Hepatocyte (in vitro differentiated cells): ENCODE measurements around the gene STYX. TPM values are rescaled to one million over a fixed set of nuclear protein-coding genes. Genes with fewer than 3 reads are reported as not detected.

Experiments used
- DNase-seq: peaks from one replicate; pipeline ENCODE4 v3.0.0-alpha.2; 2016; ENCODE audit warnings: low spot score
- H2AFZ ChIP-seq: fragments of 200-600 bp; sonication (generic); 2 replicates; pipeline ENCODE4 v1.6.0; 2016; ENCODE audit warnings: antibody characterized with exemption, mild to moderate bottlenecking
- H3K27ac ChIP-seq: fragments of 200-600 bp; sonication (generic); 2 replicates; pipeline ENCODE4 v1.5.1; 2016; ENCODE audit warnings: mild to moderate bottlenecking
- H3K27me3 ChIP-seq: fragments of 200-600 bp; sonication (generic); 2 replicates; pipeline ENCODE4 v1.6.1; 2016
- H3K36me3 ChIP-seq: fragments of 200-600 bp; sonication (generic); replicated peaks from 2 replicates; pipeline ENCODE4 v1.5.1; 2016; ENCODE audit warnings: low read depth; ENCODE audit not compliant: insufficient read depth
- H3K4me1 ChIP-seq: fragments of 200-600 bp; sonication (generic); 2 replicates; pipeline ENCODE4 v1.5.1; 2016; ENCODE audit warnings: mild to moderate bottlenecking, moderate library complexity; ENCODE audit not compliant: insufficient read depth
- H3K4me2 ChIP-seq: fragments of 200-600 bp; sonication (generic); 2 replicates; pipeline ENCODE4 v1.6.0; 2016
- H3K4me3 ChIP-seq: fragments of 200-600 bp; sonication (generic); 2 replicates; pipeline ENCODE4 v1.5.1; 2016; ENCODE audit warnings: mild to moderate bottlenecking
- H3K79me2 ChIP-seq: fragments of 200-600 bp; sonication (generic); 2 replicates; pipeline ENCODE4 v1.6.0; 2017; ENCODE audit warnings: mild to moderate bottlenecking
- H3K9me2 ChIP-seq: fragments of 200-600 bp; sonication (generic); replicated peaks from 2 replicates; pipeline ENCODE4 v1.6.0; 2017; ENCODE audit warnings: mild to moderate bottlenecking; ENCODE audit not compliant: insufficient read depth
- H3K9me3 ChIP-seq: fragments of 200-600 bp; sonication (generic); 2 replicates; pipeline ENCODE4 v1.5.1; 2016; ENCODE audit warnings: low read depth, mild to moderate bottlenecking
- H4K20me1 ChIP-seq: fragments of 200-600 bp; sonication (generic); 2 replicates; pipeline ENCODE4 v1.6.0; 2016; ENCODE audit warnings: mild to moderate bottlenecking; ENCODE audit not compliant: insufficient read depth, poor library complexity, severe bottlenecking
- EZH2 ChIP-seq: fragments of 200-600 bp; sonication (generic); IDR thresholded peaks from 2 replicates; pipeline ENCODE4 v1.6.1; 2016; ENCODE audit warnings: antibody characterized with exemption, mild to moderate bottlenecking, borderline replicate concordance
- EZH2phosphoT487 ChIP-seq: fragments of 200-600 bp; sonication (generic); IDR thresholded peaks from one replicate; pipeline ENCODE4 v1.6.1; 2018; ENCODE audit warnings: antibody characterized with exemption, mild to moderate bottlenecking, low read depth, moderate library complexity; ENCODE audit not compliant: unreplicated experiment, severe bottlenecking
- WGBS: methylation state at CpG from one replicate; pipeline ENCODE4 v1.1.6; 2016; ENCODE audit warnings: low lambda C conversion rate; ENCODE audit errors: missing lambda C conversion rate; 5-methylcytosine and 5-hydroxymethylcytosine counted together
- polyA plus RNA-seq: library from polyadenylated mRNA; unstranded; fragments of >200 nt; fragmentation: Nextera tagmentation; extraction: Ambion mirVana; gene quantifications from 2 replicates; pipeline ENCODE4 v1.2.1, GENCODE V29; 2016
- total RNA-seq: library from RNA; depleted of rRNA; stranded (reverse); fragments of >200 nt; gene quantifications from 2 replicates; pipeline ENCODE4 v1.2.3, GENCODE V29; 2014
- TF ChIP-seq, protein P1 (sequence below): fragments of 200-600 bp; sonication (generic); IDR thresholded peaks from 2 replicates; pipeline ENCODE4 v1.5.1; 2016; ENCODE audit warnings: antibody characterized with exemption, mild to moderate bottlenecking; ENCODE audit not compliant: poor library complexity

Gene STYX, protein sequence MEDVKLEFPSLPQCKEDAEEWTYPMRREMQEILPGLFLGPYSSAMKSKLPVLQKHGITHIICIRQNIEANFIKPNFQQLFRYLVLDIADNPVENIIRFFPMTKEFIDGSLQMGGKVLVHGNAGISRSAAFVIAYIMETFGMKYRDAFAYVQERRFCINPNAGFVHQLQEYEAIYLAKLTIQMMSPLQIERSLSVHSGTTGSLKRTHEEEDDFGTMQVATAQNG
- 19.9 and 21.5 TPM in 2 replicates for total RNA-seq
- 7.1 and 8.1 TPM in 2 replicates for polyA plus RNA-seq

DNA sequence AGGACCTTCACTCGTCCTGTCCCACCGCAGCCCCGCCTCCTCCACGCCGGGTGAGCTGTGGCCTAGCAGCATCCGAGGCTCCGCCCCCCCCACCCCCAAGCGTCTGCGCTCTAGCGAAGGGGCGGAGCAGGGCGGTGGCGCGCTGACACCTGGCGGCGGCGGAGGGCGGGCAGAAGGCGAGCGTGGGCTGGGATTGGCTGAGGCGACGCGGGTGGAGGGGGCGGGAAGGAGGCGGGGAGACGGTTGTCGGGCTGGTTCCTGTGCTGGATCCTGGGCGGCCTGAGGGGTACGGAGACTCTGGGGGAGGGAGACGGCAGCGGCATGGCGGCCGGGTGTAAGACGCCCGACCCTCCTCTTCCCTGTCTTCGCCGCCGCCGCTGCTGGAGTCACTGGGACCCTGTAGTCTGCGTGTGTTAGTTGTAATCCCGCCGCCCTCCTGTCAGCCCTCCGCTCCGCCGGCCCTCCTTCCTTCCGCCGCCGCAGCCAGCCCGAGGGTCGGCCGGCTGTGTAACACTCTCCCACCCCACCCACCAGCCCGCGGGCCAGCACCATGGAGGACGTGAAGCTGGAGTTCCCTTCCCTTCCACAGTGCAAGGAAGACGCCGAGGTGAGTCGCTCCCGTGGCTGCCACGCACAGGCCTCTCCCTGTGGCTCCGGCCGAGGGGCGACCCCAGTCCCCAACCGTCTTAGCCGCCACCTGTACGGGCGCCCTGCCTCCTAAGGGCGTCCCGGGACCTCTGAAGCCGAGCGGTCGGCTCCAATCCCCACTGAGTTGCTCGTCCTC lies at the start of gene STYX:
TSS of gene STYX (plus strand) at position 242 of the 784 bp plus-strand sequence. CDS start at position 551, 309 bp downstream.
- 0% methylated on average over 22 of the region's 72 CpGs for WGBS
- Histone ChIP-seq H3K9me2 (no peaks in the 10 kb centered on the region), H3K4me1 (no peaks in the 10 kb centered on the region), H3K4me3 (peak within 1 kb of the TSS; percentile 78), H3K27ac (peak within 1 kb of the TSS; percentile 81), H3K27me3 (no peaks in the 10 kb centered on the region), H3K4me2 (peak within 1 kb of the TSS; percentile 80), H3K9me3 (no peaks in the 10 kb centered on the region), H3K36me3 (no peaks in the 10 kb centered on the region), H4K20me1 (no peaks in the 10 kb centered on the region), H3K79me2 (peaks cover 47% of the 10 kb centered on the region), H2AFZ (peak within 1 kb of the TSS; percentile 91)
- peak; percentile 100 for DNase-seq
- TF ChIP-seq EZH2phosphoT487 = no peak
- no peak for TF ChIP-seq EZH2
- TF ChIP-seq, protein P1, sequence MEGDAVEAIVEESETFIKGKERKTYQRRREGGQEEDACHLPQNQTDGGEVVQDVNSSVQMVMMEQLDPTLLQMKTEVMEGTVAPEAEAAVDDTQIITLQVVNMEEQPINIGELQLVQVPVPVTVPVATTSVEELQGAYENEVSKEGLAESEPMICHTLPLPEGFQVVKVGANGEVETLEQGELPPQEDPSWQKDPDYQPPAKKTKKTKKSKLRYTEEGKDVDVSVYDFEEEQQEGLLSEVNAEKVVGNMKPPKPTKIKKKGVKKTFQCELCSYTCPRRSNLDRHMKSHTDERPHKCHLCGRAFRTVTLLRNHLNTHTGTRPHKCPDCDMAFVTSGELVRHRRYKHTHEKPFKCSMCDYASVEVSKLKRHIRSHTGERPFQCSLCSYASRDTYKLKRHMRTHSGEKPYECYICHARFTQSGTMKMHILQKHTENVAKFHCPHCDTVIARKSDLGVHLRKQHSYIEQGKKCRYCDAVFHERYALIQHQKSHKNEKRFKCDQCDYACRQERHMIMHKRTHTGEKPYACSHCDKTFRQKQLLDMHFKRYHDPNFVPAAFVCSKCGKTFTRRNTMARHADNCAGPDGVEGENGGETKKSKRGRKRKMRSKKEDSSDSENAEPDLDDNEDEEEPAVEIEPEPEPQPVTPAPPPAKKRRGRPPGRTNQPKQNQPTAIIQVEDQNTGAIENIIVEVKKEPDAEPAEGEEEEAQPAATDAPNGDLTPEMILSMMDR = no peak

DNA sequence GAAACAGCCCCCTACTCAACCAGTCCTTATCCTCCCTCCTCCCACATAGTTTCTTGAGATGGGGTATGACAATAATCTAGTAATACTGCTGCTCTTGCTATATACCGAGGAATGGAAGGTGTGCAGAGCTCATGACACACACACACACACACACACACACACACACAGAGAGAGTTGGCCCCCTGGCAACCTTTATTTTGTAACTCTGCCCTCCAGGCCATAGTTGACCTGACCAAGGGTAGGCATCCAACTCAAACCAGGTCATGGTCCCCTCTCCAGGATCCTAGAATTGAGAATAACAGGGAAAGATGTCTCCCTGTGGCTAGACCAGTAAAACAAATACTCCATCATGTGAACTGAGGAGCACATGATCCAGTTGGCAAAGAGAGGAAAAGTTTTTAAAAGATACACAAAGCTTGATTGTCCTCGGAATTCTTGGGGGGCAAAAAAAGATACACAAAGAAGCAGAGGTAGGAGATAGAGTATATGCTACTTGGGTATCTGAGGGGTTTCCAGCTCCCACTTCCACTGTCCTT lies 45.9 kb upstream of the STYX start:
- H3K27ac ChIP-seq = no peak overlapping the region
- no peaks in the 10 kb centered on the region for H3K4me1 ChIP-seq
- no peaks in the 10 kb centered on the region for H3K27me3 ChIP-seq
- no peaks in the 10 kb centered on the region for H3K9me2 ChIP-seq
- no peak overlapping the region for H2AFZ ChIP-seq
- H3K36me3 ChIP-seq = no peaks in the 10 kb centered on the region
- no peak for TF ChIP-seq EZH2phosphoT487
- TF ChIP-seq, protein P1 = no peak
- TF ChIP-seq EZH2 = no peak
- no peak for DNase-seq
- peaks cover 16% of the 10 kb centered on the region for H4K20me1 ChIP-seq
- no peak overlapping the region for H3K4me3 ChIP-seq
- peaks cover 74% of the 10 kb centered on the region for H3K79me2 ChIP-seq
- no peaks in the 10 kb centered on the region for H3K9me3 ChIP-seq
- no peak overlapping the region for H3K4me2 ChIP-seq
- 90% methylated on average over 2 of the region's 2 CpGs for WGBS

DNA sequence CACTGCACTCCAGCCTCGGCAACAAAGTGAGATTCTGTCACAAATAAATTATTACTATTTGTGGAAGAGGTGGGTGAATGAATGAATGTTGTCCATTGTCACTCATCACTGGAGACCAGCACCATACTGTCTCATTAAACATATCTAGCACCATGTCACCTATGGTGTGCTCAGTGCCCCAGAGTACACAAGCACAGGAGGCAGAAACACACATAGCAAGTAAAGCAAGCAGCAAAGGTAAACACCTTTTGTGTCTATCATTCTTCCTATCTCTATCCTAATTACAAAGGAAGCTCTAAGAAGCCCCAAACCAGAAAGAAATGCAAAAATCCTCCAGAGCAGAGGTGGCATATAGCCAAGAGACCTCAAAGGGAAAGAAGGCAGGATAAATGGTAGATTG lies 43.8 kb upstream of the STYX start:
- Histone ChIP-seq H3K9me3 (no peaks in the 10 kb centered on the region), H3K9me2 (no peaks in the 10 kb centered on the region), H3K4me1 (no peaks in the 10 kb centered on the region), H2AFZ (no peak overlapping the region), H3K36me3 (no peaks in the 10 kb centered on the region), H3K27me3 (no peaks in the 10 kb centered on the region), H3K27ac (no peak overlapping the region), H3K4me2 (no peak overlapping the region), H3K4me3 (no peak overlapping the region), H4K20me1 (peaks cover 20% of the 10 kb centered on the region), H3K79me2 (peaks cover 91% of the 10 kb centered on the region)
- TF ChIP-seq, protein P1 = no peak
- TF ChIP-seq EZH2 = no peak
- TF ChIP-seq EZH2phosphoT487 = no peak
- no peak for DNase-seq
- 94% methylated on average over 1 of the region's 1 CpG for WGBS
